GM20431 (cell line): ENCODE data around the gene C1QL4.

ENCODE experiments used
- in situ Hi-C: fragments of 300-500 bp; cut with MseI, MboI; formaldehyde crosslinking; loops from one replicate; pipeline ENCODE4 v1.15.0; 2020; ENCODE audit warnings: low sequenced_read_pairs; ENCODE audit not compliant: unreplicated experiment

Gene C1QL4

GRCh38 chr12:49349266-49349665 lies 12.3 kb upstream of the C1QL4 start:
- in situ Hi-C loops = loop anchor here (10.0 kb wide), 1 partner anchor 64 kb away; no protein-coding TSS in a partner anchor

DNA sequence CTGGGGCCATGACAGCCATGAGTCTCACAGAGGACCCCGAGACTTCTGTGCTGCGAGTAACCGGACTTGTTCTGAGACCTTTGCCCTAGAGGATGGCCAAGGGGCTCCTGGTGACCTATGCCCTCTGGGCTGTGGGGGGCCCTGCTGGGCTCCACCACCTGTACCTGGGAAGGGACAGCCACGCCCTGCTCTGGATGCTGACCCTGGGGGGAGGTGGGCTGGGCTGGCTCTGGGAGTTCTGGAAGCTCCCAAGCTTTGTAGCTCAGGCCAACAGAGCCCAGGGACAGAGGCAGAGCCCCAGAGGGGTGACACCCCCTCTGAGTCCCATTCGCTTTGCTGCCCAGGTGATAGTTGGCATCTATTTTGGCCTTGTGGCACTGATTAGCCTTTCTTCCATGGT lies 11.8 kb upstream of the C1QL4 start:
- in situ Hi-C loops = loop anchor here (10.0 kb wide), 1 partner anchor 64 kb away; no protein-coding TSS in a partner anchor

GRCh38 chr12:49347311-49348193 lies 10.6 kb upstream of the C1QL4 start:
- in situ Hi-C loops = loop anchor here (10.0 kb wide), 1 partner anchor 63 kb away; no protein-coding TSS in a partner anchor

- in situ Hi-C loops = loop anchor here (10.0 kb wide), 1 partner anchor 62 kb away; no protein-coding TSS in a partner anchor
These were observed 9.8 kb upstream of the C1QL4 start, which contains the start of gene DNAJC22 for GRCh38 chr12:49346659-49347310. Gene DNAJC22 (plus strand): TSS chr12:49346888. CDS start chr12:49348873, 1,985 bp downstream.

- in situ Hi-C loops = loop anchor here (10.0 kb wide), 1 partner anchor 61 kb away; no protein-coding TSS in a partner anchor
These were observed 9.1 kb upstream of the C1QL4 start for GRCh38 chr12:49345825-49346658.

- in situ Hi-C loops = loop anchor here (10.0 kb wide), 1 partner anchor 60 kb away; no protein-coding TSS in a partner anchor
These were observed 8.2 kb upstream of the C1QL4 start for GRCh38 chr12:49345051-49345824.

DNA sequence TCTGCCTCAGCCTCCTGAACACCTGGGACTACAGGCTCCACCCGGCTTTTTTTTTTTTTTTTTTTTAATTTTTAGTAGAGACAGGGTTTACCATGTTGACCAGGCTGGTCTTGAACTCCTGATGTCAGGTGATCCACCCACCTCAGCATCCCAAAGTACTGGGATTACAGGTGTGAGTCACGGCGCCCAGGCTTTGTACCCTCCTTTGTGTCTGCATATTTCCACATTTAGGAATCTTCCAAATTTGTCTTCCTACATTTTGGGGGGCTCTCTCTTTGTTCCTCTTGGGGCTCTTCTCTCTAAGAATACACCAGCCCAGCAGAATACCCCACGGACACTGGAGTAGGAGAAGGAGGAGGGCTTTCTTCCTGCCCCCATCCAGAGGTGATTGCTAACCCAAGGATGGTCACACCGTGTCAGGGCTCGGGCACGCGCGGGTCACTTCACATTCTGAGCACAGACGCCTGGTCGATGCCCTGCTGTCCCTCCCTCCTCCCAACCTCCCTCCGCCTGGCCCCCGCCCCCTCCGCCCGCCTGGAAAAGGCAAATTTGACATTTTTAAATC lies 7.6 kb upstream of the C1QL4 start:
- in situ Hi-C loops = loop anchor here (10.0 kb wide), 1 partner anchor 60 kb away; no protein-coding TSS in a partner anchor

DNA sequence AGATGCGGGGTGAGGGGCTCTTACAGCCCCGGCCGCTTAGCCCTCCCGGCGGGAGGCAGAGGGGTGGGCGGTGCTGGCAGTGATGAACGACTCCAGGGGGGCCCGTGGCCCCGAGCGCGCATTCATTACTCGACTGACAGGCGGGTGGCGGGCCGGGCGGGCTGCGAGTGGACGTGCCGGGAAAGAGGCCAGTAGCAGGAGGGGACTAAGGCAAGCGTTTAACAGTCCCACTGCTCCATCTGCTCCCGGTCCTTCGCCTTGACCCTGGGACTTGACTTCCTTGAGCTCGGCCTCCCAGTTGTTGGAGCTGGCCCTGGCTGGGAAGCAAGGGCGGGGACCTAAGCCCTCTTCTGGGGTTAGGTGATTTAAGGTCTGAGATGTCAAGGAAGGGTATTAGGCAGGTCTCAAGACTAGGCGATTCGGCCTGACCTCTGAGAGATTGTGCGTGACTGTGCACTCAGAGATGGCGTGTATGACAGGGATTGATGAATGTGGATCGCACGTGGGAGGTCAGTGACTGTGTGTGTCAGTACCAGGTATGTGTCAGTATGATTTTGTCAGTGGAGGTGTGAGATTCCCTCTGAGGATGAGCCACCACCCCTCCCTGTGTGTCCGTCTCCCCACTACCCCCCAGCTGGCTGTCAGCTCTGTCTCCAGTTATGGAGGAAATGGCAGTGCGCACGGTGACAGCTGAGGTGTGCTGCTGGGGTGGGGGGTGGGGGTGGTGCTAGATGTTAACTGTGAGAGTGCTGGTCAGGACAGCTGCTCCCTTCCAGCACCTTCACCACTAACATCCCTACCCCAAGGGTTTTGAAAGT lies 6.1 kb upstream of the C1QL4 start:
- in situ Hi-C loops = loop anchor here (10.0 kb wide), 1 partner anchor 58 kb away; no protein-coding TSS in a partner anchor

DNA sequence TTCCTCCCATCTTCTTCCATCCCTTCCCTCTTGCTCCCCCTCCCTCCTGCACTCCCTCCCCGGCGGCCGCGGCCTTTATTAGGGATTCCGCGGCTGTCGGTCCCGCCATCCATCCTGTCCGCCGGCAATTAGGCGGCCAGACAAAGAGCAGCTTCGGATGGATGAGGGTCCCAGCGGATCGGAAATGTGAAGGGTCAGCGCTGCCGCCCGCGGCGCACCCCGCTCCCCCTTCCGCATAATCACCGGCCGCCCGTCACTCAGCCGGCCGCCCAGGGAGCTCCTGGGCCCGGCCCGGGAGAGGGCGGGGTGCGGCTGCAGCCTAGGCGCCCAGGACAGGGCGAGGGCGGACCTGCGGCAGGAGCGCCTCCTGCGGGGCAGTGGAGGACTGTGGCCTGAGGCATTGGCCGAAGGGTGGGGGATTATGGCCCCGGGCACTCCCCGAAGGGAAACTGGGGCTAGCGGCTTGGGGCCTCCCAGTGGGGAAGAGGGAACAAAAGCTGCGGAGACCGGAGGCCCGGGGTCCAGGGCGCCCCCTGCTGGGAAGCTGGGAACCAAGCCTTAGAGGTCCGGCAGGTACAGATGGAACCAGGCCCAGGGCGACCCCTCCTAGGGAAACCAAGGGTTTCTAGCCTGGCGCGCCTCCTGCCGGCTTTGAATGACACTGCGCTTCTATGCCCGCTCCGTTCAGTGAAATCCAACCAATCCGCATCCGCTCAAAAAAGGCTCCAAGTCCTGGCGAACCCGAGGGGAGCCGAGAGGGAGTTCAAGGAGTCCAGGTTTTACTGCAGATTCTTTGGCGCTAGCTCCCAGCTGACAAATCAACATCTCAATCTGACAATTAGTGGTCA lies 5.3 kb upstream of the C1QL4 start:
- in situ Hi-C loops = loop anchor here (10.0 kb wide), 1 partner anchor 57 kb away; no protein-coding TSS in a partner anchor

DNA sequence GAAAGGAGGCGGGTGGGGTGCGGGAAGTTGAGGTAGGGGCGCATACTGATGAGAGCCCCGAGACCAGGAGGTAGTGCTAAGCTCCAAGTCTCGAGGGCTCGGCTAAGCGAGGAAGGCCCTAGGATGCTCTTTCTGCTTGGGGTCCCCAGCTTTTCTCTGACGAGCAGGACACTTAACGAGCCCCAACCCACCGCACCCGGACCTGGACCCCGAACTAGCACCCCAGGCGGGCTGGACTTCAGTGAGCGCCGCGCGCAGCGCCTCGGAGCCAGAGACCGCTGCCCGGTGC lies 4.7 kb upstream of the C1QL4 start:
- in situ Hi-C loops = loop anchor here (10.0 kb wide), 1 partner anchor 57 kb away; no protein-coding TSS in a partner anchor

GRCh38 chr12:49340971-49341776 lies 4.2 kb upstream of the C1QL4 start:
- in situ Hi-C loops = loop anchor here (10.0 kb wide), 1 partner anchor 56 kb away; no protein-coding TSS in a partner anchor

DNA sequence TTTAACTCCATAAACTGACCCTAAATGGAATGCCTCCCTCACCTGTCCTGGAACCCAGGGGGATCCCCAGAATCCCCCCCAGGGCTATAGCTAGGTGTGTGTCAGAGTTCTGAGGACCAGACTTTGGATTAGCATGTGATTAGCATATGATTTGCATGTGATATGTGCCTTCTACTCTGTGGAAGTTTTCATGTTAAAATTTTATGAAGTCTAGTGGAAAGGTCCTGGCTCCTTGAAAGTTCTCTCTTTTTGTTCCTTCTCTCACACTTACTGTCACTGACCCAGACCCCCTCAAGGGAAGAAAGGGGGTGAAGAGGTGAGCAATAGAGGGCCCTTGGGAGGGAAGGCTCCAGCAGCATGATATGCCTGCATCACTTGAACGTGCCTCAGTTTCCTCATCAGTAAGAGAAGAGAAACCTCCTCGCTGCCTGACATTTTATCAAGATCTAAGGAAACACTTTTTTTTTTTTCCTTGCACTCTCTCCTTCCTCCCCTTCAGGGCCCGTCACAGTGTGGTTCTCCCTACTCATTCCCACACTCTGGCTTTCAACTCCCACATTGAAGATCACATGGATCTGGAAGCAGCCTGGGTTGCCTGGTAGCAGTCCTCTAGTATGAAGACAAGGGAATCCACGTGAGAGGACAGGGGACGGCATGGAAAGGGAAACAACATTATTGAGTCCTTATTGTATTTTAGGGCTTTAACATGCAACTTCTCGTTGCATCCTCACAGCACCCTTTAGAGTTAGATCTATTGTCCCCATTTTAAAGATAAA lies 3.3 kb upstream of the C1QL4 start:
- in situ Hi-C loops = loop anchor here (10.0 kb wide), 1 partner anchor 55 kb away; no protein-coding TSS in a partner anchor

DNA sequence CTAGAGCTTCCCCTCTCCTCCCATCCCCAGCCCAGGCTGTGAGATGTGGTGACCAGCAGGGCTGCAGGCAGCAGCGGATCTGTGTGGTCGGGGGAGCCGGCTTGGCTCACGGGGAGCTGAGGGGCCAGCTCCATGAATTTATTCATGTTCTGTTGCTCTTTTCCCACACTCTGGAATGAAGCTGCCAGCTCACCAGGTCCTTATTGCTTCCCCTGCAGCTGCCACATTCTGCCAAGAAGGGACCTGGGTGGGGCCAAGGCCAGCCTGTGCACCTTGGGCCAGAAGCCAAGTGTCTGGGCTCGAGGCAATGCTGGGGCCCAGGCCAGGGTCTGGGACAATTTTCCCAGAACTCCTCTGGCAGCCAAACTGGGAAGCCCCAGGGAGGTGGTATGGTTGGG lies 2.5 kb upstream of the C1QL4 start:
- in situ Hi-C loops = no loop called here

DNA sequence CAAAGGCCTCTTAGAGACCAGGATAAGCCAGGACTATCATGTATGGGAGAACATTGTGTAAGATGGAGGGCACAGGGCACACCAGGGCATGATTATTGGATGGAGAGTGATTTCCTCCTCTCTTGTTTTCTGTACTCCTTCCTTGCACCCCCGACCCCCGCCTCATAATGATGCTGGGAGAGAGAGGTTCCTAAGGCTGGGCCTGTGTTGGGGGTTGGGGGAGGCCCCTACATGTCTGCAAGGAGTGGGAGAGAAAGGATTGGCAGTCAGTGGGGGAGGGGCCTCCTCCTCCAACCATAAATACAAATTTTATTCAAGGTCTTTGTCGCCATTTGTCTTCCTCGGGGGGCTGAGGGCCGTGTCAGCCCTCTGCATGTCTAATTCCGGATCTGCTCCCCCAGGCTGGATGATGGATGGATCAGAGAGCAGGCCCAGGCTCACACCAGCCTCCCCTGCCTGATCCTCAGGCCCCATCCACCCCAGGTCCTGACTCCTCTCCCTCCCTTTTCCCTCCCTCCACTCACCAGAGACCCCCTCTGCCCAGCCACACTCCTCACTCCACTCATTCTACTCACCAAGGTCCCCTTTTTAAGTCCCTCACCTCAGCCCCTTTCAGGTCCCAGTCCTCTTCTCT lies 2.0 kb upstream of the C1QL4 start:
- in situ Hi-C loops = no loop called here
